Thyroid gland (tissue), 4 donors: ENCODE data around the gene COG1. TPM values are rescaled to one million over a fixed set of nuclear protein-coding genes. Genes with fewer than 3 reads are reported as not detected.

Experiments used
- DNase-seq, 2 donors: peaks; one replicate each; pipeline ENCODE4 v3.0.0-alpha.2; 2019
- H3K27ac ChIP-seq, 3 donors: fragments of 200-600 bp; sonication (generic); 1 replicate in 2 of 3; 2 replicates in 1 of 3; pipeline ENCODE4 v1.5.1; 2016 to 2019; ENCODE audit warnings: mild to moderate bottlenecking in 1 of 3, moderate library complexity in 1 of 3
- H3K27me3 ChIP-seq: fragments of 200-600 bp; sonication (generic); one replicate; pipeline ENCODE4 v1.5.1; 2019
- H3K36me3 ChIP-seq, 2 donors: fragments of 200-600 bp; sonication (generic); one replicate each; pipeline ENCODE4 v1.5.1; 2016 to 2019
- H3K4me1 ChIP-seq, 2 donors: fragments of 200-600 bp; sonication (generic); one replicate each; pipeline ENCODE4 v1.5.1; 2017 to 2019
- H3K4me3 ChIP-seq, 3 donors: fragments of 200-600 bp; sonication (generic); replicated peaks in 1 of 3; 1 replicate in 2 of 3; 2 replicates in 1 of 3; pipeline ENCODE4 v1.5.1; 2016; ENCODE audit warnings: mild to moderate bottlenecking in 1 of 3
- H3K9me3 ChIP-seq: fragments of 200-600 bp; sonication (generic); one replicate; pipeline ENCODE4 v1.5.1; 2017
- POLR2A ChIP-seq, 2 donors: fragments of 450-650 bp; IDR thresholded peaks; one replicate each; pipeline ENCODE4 v1.6.1; 2017; ENCODE audit warnings: antibody characterized with exemption in 2 of 2, mild to moderate bottlenecking in 2 of 2, moderate library complexity in 1 of 2
- WGBS, 2 donors: methylation state at CpG; one replicate each; pipeline ENCODE4 v1.1.5; 2017; 5-methylcytosine and 5-hydroxymethylcytosine counted together
- intact Hi-C: fragments of 100-400 bp; cut with DNase I; formaldehyde crosslinking; loops from one replicate; pipeline ENCODE4 v1.15.1; 2023
- total RNA-seq, 4 donors: library from RNA; depleted of rRNA; stranded (reverse); fragments of >200 nt; gene quantifications; one replicate each; pipeline ENCODE4 v1.2.3, GENCODE V29; 2016
- TF ChIP-seq, protein P1 (sequence below), 6 experiments: fragments of 200-600 bp in 3 of 6; fragments of 450-650 bp in 3 of 6; sonication (generic) in 3 of 6; IDR thresholded peaks; one replicate each; pipeline ENCODE4 v1.5.1; 2016 to 2019; ENCODE audit warnings: antibody characterized with exemption in 6 of 6, mild to moderate bottlenecking in 2 of 6, inconsistent platforms in 1 of 6, moderate library complexity in 1 of 6

Gene COG1
- total RNA-seq, 4 donors from 2014 or later, result 31.9 to 42.9 (median 37.2) TPM

DNA sequence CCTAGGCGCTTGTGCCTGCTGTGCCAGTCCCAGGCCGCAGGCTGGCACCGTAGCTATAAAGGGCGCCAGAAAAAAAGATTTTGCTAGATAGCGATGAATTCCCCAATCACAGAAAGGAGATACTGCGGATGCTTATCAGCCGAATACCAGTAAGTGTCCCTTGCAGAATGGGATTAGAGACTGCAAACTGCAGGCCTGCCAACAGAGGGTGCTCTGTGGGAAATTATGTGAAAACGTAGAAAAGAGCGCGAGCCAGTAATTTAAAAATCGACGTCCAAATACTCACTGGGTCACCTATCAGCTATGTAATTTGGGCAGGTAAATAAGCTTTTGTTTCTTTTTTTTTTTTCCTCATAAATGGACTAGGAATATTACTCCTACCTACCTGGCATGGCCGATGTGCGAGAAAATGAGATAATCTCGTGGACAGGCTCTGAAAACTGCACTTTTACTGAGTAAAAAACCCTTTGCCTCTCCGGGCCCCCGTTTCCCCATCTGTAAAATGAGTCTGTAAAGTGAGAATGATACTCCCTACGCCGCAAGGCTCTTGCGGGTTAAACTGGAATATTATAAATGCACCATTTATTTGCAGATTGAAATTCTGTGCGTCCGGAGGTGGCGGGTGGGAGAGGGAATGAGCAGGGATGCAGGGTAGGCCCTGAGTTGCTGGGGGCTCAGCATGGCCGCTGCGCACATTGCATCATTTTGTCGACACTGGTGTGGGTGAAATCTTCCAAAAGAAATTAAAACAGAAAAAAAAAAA is 1.2 kb upstream of the COG1 start:
- no peaks in the 10 kb centered on the region for H3K27me3 ChIP-seq
- peaks cover 6 to 10% of the 10 kb centered on the region in 2 donors for H3K4me1 ChIP-seq
- H3K9me3 ChIP-seq, result no peaks in the 10 kb centered on the region
- H3K36me3 ChIP-seq, result peaks cover 0 to 2% of the 10 kb centered on the region in 2 donors
- peak; percentile 76 to 79 for DNase-seq
- 6 to 11% methylated on average over 26 of the region's 26 CpGs for WGBS, 2 donors
- peak overlapping the region; percentile 17 to 98 (median 44) for H3K4me3 ChIP-seq
- intact Hi-C loops, result loop anchor here (5.0 kb wide), 2 partner anchors 41 to 181 kb away; a partner anchor contains a TSS
- peak overlapping the region in 1 of 3 donors; percentile 88 for H3K27ac ChIP-seq
- no peak for TF ChIP-seq POLR2A (IDR thresholded peaks at IDR 0.05)
- TF ChIP-seq, protein P1, sequence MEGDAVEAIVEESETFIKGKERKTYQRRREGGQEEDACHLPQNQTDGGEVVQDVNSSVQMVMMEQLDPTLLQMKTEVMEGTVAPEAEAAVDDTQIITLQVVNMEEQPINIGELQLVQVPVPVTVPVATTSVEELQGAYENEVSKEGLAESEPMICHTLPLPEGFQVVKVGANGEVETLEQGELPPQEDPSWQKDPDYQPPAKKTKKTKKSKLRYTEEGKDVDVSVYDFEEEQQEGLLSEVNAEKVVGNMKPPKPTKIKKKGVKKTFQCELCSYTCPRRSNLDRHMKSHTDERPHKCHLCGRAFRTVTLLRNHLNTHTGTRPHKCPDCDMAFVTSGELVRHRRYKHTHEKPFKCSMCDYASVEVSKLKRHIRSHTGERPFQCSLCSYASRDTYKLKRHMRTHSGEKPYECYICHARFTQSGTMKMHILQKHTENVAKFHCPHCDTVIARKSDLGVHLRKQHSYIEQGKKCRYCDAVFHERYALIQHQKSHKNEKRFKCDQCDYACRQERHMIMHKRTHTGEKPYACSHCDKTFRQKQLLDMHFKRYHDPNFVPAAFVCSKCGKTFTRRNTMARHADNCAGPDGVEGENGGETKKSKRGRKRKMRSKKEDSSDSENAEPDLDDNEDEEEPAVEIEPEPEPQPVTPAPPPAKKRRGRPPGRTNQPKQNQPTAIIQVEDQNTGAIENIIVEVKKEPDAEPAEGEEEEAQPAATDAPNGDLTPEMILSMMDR (IDR thresholded peaks at IDR 0.05), result peak; percentile 58 to 84 (median 76)

DNA sequence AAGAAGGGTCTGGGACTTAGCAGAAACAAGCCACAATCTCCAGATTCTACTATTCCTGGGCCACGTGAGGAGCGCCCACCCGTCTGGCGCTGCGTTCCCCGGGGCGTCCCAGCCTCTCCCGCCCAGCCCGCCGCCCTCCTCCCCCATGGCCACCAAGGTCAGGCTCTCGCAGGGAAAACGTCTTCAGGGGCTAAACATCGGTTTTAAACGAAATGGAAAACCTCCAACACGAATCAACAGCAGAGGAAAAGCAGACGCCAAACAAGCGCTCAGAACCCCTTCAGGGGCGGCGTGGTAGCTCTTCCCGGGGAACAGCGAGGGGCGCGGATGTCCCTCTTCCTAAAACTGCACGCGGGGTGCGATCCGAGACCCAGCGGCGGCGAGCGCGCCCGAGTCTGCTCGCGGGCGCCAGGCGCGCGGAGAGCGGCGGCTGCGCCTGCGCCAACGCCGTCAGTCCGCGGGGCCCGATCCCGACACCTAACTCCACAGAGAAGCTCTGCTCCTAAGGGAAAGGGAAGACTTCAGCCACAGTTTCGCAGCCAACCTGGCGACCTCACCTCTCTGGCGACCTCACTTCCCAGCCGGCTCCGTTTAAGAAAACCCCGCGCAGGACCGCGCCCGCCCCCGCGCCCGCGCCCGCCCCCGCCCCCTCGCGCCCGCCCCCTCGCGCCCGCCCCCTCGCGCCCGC is 505 bp upstream of the COG1 start:
- intact Hi-C loops, result loop anchor here (5.0 kb wide), 2 partner anchors 40 to 180 kb away; a partner anchor contains a TSS
- Histone ChIP-seq H3K4me1 (peaks cover 6 to 10% of the 10 kb centered on the region in 2 donors), H3K36me3 (peaks cover 7 to 9% of the 10 kb centered on the region in 2 donors), H3K27me3 (no peaks in the 10 kb centered on the region), H3K27ac (peak overlapping the region; percentile 63 to 88 (median 72)), H3K4me3 (peak overlapping the region; percentile 42 to 98 (median 44)), H3K9me3 (no peaks in the 10 kb centered on the region)
- 0 to 1% methylated on average over 23 to 38 of the region's 74 CpGs for WGBS, 2 donors
- TF ChIP-seq, protein P1 (IDR thresholded peaks at IDR 0.05), result no peak
- TF ChIP-seq POLR2A (IDR thresholded peaks at IDR 0.05), result no peak
- DNase-seq, result peak; percentile 51 to 61

DNA sequence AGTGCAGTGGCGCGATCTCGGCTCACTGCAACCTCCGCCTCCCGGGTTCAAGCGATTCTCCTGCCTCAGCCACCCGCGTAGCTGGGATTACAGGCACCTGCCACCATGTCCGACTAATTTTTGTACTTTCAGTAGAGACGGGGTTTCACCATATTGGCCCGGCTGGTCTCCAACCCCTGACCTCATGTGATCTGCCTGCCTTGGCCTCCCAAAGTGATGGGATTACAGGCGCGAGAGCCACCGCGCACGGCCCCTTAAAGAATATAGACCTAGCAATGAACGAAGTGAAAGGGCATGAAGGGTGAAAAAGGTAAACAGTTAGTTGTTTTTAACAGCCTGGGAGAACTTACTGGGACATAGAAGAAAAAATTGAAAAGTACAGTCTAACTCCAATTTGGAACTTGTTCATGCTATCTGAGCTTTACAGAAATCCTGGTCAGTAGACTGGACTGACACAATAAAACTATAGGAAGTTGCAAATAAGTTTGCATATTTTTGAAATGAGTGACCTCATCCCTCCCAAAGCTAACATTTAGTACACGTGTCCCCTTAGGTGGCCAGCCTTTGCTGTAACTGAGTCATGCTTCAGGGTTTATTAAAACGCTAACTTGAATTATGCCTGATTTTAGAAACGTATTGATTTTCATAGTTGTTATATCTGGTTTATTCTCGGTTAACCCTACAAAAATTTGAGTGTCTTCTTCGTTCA is 1.8 kb downstream of the COG1 start:
- Histone ChIP-seq H3K9me3 (no peaks in the 10 kb centered on the region), H3K27me3 (no peaks in the 10 kb centered on the region), H3K36me3 (peaks cover 30 to 31% of the 10 kb centered on the region in 2 donors), H3K4me1 (peaks cover 6 to 10% of the 10 kb centered on the region in 2 donors), H3K27ac (no peak overlapping the region), H3K4me3 (no peak overlapping the region)
- 86 to 93% methylated on average over 22 of the region's 22 CpGs for WGBS, 2 donors
- intact Hi-C loops, result loop anchor here (5.0 kb wide), 2 partner anchors 38 to 178 kb away; a partner anchor contains a TSS
- TF ChIP-seq, protein P1 (IDR thresholded peaks at IDR 0.05), result no peak
- DNase-seq, result no peak

DNA sequence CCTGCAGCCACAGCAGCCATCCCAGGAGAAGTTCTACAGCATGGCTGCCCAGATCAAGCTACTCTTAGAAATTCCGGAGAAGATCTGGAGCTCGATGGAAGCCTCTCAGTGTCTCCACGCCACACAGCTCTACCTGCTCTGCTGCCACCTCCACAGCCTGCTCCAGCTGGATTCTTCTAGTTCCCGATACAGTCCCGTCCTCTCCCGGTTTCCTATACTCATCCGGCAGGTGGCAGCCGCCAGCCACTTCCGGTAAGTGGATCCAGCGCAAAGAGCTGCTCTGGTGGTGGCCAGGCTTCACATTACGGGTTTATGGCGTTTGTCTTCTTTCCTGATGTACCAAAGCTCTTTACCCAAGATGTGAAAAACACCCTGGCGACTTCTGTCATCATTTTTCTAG is 3.6 kb downstream of the COG1 start:
- 62 to 78% methylated on average over 13 of the region's 13 CpGs for WGBS, 2 donors
- Histone ChIP-seq H3K36me3 (peaks cover 49 to 50% of the 10 kb centered on the region in 2 donors), H3K27me3 (no peaks in the 10 kb centered on the region), H3K27ac (no peak overlapping the region), H3K4me1 (peaks cover 6 to 10% of the 10 kb centered on the region in 2 donors), H3K4me3 (no peak overlapping the region), H3K9me3 (no peaks in the 10 kb centered on the region)
- intact Hi-C loops, result no loop called here
- TF ChIP-seq POLR2A (IDR thresholded peaks at IDR 0.05), result no peak
- TF ChIP-seq, protein P1 (IDR thresholded peaks at IDR 0.05), result peak in 3 of 6 experiments; percentile 20 to 45 (median 43)
- peak; percentile 45 to 77 for DNase-seq
